ENCODE measurements around the gene FNBP1L. TPM values are rescaled to one million over a fixed set of nuclear protein-coding genes. Genes with fewer than 3 reads are reported as not detected.

Gene FNBP1L
- total and polyA plus RNA-seq, 9 of the 15 experiments (the other 6 are each of a cell fraction or from before 2014, with no cell fraction given) = 1.4 to 6.9 (median 5.9) TPM

GRCh38 chr1:93567255-93567918 is 119.5 kb downstream of the FNBP1L start (continued):
- TF ChIP-seq, protein P1, sequence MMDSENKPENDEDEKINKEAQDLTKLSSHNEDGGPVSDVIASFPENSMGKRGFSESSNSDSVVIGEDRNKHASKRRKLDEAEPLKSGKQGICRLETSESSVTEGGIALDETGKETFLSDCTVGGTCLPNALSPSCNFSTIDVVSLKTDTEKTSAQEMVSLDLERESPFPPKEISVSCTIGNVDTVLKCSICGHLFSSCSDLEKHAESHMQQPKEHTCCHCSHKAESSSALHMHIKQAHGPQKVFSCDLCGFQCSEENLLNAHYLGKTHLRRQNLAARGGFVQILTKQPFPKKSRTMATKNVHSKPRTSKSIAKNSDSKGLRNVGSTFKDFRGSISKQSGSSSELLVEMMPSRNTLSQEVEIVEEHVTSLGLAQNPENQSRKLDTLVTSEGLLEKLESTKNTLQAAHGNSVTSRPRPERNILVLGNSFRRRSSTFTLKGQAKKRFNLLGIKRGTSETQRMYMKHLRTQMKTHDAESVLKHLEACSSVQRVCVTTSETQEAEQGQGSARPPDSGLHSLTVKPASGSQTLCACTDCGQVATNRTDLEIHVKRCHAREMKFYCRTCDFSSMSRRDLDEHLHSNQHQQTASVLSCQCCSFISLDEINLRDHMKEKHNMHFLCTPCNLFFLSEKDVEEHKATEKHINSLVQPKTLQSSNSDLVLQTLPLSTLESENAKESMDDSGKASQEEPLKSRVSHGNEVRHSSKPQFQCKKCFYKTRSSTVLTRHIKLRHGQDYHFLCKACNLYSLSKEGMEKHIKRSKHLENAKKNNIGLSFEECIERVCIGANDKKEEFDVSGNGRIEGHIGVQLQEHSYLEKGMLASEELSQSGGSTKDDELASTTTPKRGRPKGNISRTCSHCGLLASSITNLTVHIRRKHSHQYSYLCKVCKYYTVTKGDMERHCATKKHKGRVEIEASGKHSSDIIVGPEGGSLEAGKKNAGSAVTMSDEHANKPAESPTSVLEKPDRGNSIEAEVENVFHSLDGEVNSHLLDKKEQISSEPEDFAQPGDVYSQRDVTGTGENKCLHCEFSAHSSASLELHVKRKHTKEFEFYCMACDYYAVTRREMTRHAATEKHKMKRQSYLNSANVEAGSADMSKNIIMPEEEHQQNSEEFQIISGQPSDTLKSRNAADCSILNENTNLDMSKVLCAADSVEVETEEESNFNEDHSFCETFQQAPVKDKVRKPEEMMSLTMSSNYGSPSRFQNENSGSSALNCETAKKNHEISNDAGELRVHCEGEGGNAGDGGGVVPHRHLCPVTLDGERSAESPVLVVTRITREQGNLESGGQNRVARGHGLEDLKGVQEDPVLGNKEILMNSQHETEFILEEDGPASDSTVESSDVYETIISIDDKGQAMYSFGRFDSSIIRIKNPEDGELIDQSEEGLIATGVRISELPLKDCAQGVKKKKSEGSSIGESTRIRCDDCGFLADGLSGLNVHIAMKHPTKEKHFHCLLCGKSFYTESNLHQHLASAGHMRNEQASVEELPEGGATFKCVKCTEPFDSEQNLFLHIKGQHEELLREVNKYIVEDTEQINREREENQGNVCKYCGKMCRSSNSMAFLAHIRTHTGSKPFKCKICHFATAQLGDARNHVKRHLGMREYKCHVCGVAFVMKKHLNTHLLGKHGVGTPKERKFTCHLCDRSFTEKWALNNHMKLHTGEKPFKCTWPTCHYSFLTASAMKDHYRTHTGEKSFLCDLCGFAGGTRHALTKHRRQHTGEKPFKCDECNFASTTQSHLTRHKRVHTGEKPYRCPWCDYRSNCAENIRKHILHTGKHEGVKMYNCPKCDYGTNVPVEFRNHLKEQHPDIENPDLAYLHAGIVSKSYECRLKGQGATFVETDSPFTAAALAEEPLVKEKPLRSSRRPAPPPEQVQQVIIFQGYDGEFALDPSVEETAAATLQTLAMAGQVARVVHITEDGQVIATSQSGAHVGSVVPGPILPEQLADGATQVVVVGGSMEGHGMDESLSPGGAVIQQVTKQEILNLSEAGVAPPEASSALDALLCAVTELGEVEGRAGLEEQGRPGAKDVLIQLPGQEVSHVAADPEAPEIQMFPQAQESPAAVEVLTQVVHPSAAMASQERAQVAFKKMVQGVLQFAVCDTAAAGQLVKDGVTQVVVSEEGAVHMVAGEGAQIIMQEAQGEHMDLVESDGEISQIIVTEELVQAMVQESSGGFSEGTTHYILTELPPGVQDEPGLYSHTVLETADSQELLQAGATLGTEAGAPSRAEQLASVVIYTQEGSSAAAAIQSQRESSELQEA (IDR thresholded peaks at IDR 0.05; ENCODE audit: low read depth) = no peak
- TF ChIP-seq IRF2 (CRISPR knock-in tag; IDR thresholded peaks at IDR 0.05) (no peak), NR1H2 (CRISPR knock-in tag; IDR thresholded peaks at IDR 0.05) (no peak), ESRRA (IDR thresholded peaks at IDR 0.05; ENCODE audit: borderline replicate concordance, low read depth) (peak; percentile 47; the same call in 1 of the 2 replicates), MCM7 (IDR thresholded peaks at IDR 0.05) (no peak), HDGF (IDR thresholded peaks at IDR 0.05) (no peak), CBX3 (IDR thresholded peaks at IDR 0.05; ENCODE audit: borderline replicate concordance in 1 of 2, low read length in 2 of 2) (peak in 1 of 2 experiments; percentile 96; a peak in 2 of 3 replicates), SAFB (IDR thresholded peaks at IDR 0.05; ENCODE audit: borderline replicate concordance, low read depth, low read length) (no peak), ILK (tag; IDR thresholded peaks at IDR 0.05; ENCODE audit: borderline replicate concordance, low read depth) (no peak), SIN3B (IDR thresholded peaks at IDR 0.05; ENCODE audit: low read depth) (no peak), RAD21 (CRISPR knock-in tag; conservative IDR thresholded peaks at IDR 0.05 in 1 of 2, IDR thresholded peaks at IDR 0.05 in 1 of 2) (peak; percentile 35 to 40; a peak in 2 of 4 replicates), ZNF232 (CRISPR knock-in tag; IDR thresholded peaks at IDR 0.05) (no peak), ARID2 (IDR thresholded peaks at IDR 0.05) (no peak), ZNF644 (tag; IDR thresholded peaks at IDR 0.05; ENCODE audit: low read depth) (peak; percentile 82), LEF1 (IDR thresholded peaks at IDR 0.05) (peak; percentile 93), PHTF2 (CRISPR knock-in tag; IDR thresholded peaks at IDR 0.05) (no peak), BACH1 (tag; IDR thresholded peaks at IDR 0.05) (peak; percentile 60; the same call in 1 of the 2 replicates), SMAD1 (IDR thresholded peaks at IDR 0.05; ENCODE audit: low read depth, low read length, partially characterized antibody) (no peak), ATF6 (CRISPR knock-in tag; IDR thresholded peaks at IDR 0.05) (no peak), MTA3 (IDR thresholded peaks at IDR 0.05; ENCODE audit: borderline replicate concordance) (peak; percentile 95)
